Adrenal gland (tissue), 12 donors: ENCODE measurements around the gene SLC29A1. TPM values are rescaled to one million over a fixed set of nuclear protein-coding genes. Genes with fewer than 3 reads are reported as not detected.

Experiments used
- DNase-seq, 7 donors: peaks; one replicate each; pipeline ENCODE4 v3.0.0-alpha.2; 2019 to 2020
- H3K27ac ChIP-seq, 5 donors: fragments of 200-600 bp; sonication (generic) in 4 of 5; 1 replicate in 3 of 5; 2 replicates in 2 of 5; pipeline versions ENCODE4 v1.5.1 to v1.8.0; 2016 to 2020; ENCODE audit warnings: mild to moderate bottlenecking in 1 of 5
- H3K27me3 ChIP-seq: fragments of 200-600 bp; 2 replicates; pipeline ENCODE4 v1.8.0; 2021
- H3K36me3 ChIP-seq, 2 donors: fragments of 200-600 bp; replicated peaks in 1 of 2; 1 replicate in 1 of 2; 2 replicates in 1 of 2; pipeline versions ENCODE4 v1.5.1 to v1.8.0; 2018 to 2022
- H3K4me1 ChIP-seq, 2 donors: fragments of 200-600 bp; replicated peaks in 1 of 2; 1 replicate in 1 of 2; 2 replicates in 1 of 2; pipeline versions ENCODE4 v1.5.1 to v1.8.0; 2018 to 2021
- H3K4me3 ChIP-seq, 4 donors: fragments of 200-600 bp; sonication (generic) in 3 of 4; one replicate each; pipeline ENCODE4 v1.5.1; 2016 to 2018
- H3K9me3 ChIP-seq, 3 donors: fragments of 200-600 bp; sonication (generic) in 1 of 3; replicated peaks in 1 of 3; 1 replicate in 2 of 3; 2 replicates in 1 of 3; pipeline versions ENCODE4 v1.5.1 to v1.8.0; 2016 to 2021
- CTCF ChIP-seq, 6 experiments: fragments of 450-650 bp in 4 of 6; fragments of 200-600 bp in 2 of 6; sonication (generic) in 1 of 6; IDR thresholded peaks; 1 replicate in 5 of 6; 2 replicates in 1 of 6; pipeline versions ENCODE4 v1.5.1 to v1.8.0; 2016 to 2021; ENCODE audit warnings: antibody characterized with exemption in 6 of 6, mild to moderate bottlenecking in 2 of 6, moderate library complexity in 1 of 6
- POLR2A ChIP-seq, 2 donors: fragments of 450-650 bp; IDR thresholded peaks; one replicate each; pipeline ENCODE4 v1.6.1; 2017; ENCODE audit warnings: antibody characterized with exemption in 2 of 2, mild to moderate bottlenecking in 2 of 2, moderate library complexity in 1 of 2
- WGBS, 4 donors: extraction: QIAGEN DNeasy Blood & Tissue Kit in 2 of 4; methylation state at CpG; one replicate each; pipeline versions ENCODE4 v1.1.5 to v1.1.7; 2013 to 2017; 5-methylcytosine and 5-hydroxymethylcytosine counted together
- intact Hi-C, 2 donors: fragments of 100-400 bp; cut with DNase I; formaldehyde crosslinking; loops; one replicate each; pipeline versions ENCODE4 v1.14.1 to v1.15.0; 2022 to 2023
- polyA plus RNA-seq, 3 donors: library from polyadenylated mRNA; stranded (reverse); fragments of 200-250 nt in 2 of 3; fragments of 350-450 nt in 1 of 3; fragmentation: Illumina TruSeq in 1 of 3; extraction: RNeasy Lipid Tissue Mini Kit (QIAGEN cat#74804) in 1 of 3; gene quantifications; one replicate each; pipeline ENCODE4 v1.2.3, GENCODE V29; 2013 to 2014
- total RNA-seq, 9 donors: library from RNA; depleted of rRNA in 4 of 9; stranded (reverse); fragments of >200 nt in 4 of 9; fragments of 120-200 nt in 1 of 9; fragmentation: NEBNext Ultra II Directional in 1 of 9; extraction: Animal tissue kit (Norgen Biotek cat#: 25700) in 1 of 9; gene quantifications; one replicate each; pipeline versions ENCODE4 v1.1.0 to v1.2.4, GENCODE V29; 2013 to 2023
- donor health status: healthy with polysubstance abuse.
- donor health status: Bipolar disorder and iron deficiency.
- donor health status: DM: yes; HTN: yes; CAD: no.
- donor health status: DM: no; HTN: no; CAD: no.
- donor health status: DM: no; HTN: no; CAD: no.
- donor health status: DM: yes; HTN: yes; CAD: no.

Gene SLC29A1
- total and polyA plus RNA-seq, 12 donors = 48.6 to 356 (median 134) TPM

GRCh38 chr6:44265722-44266233 lies 42.4 kb downstream of the SLC29A1 start:
- TF ChIP-seq POLR2A (IDR thresholded peaks at IDR 0.05) = no peak
- no peak for TF ChIP-seq CTCF (IDR thresholded peaks at IDR 0.05)
- peak overlapping the region in 3 of 5 donors; percentile 73 to 85 (median 82) for H3K27ac ChIP-seq
- 60 to 64% (median 62%) methylated on average over 17 of the region's 17 CpGs for WGBS, 4 donors

GRCh38 chr6:44266347-44266746 lies 43.0 kb downstream of the SLC29A1 start:
- peaks cover 21 to 28% of the 10 kb centered on the region in 2 donors for H3K4me1 ChIP-seq
- no peaks in the 10 kb centered on the region for H3K36me3 ChIP-seq
- no peaks in the 10 kb centered on the region for H3K9me3 ChIP-seq
- DNase-seq = no peak
- peak overlapping the region in 1 of 5 donors; percentile 82 for H3K27ac ChIP-seq
- intact Hi-C loops = no loop called here
- no peak overlapping the region for H3K4me3 ChIP-seq
- TF ChIP-seq CTCF (IDR thresholded peaks at IDR 0.05) = no peak
- no peak for TF ChIP-seq POLR2A (IDR thresholded peaks at IDR 0.05)
- WGBS, 4 donors = 64 to 78% (median 72%) methylated on average over 3 of the region's 3 CpGs
- H3K27me3 ChIP-seq = peaks cover 1% of the 10 kb centered on the region

More at GRCh38 chr6:44265722-44266233, 42.4 kb downstream of the SLC29A1 start:
- H3K4me3 ChIP-seq = peak overlapping the region in 2 of 4 donors; percentile 64 to 68
- DNase-seq = peak in 1 of 7 donors; percentile 63
- intact Hi-C loops = no loop called here
- H3K9me3 ChIP-seq = no peaks in the 10 kb centered on the region
- no peaks in the 10 kb centered on the region for H3K36me3 ChIP-seq
- H3K27me3 ChIP-seq = no peaks in the 10 kb centered on the region
- peaks cover 21 to 28% of the 10 kb centered on the region in 2 donors for H3K4me1 ChIP-seq

GRCh38 chr6:44267252-44267651 lies 43.9 kb downstream of the SLC29A1 start:
- no peak overlapping the region for H3K27ac ChIP-seq
- DNase-seq = no peak
- H3K4me1 ChIP-seq = peaks cover 21 to 27% of the 10 kb centered on the region in 2 donors
- no peaks in the 10 kb centered on the region for H3K36me3 ChIP-seq
- intact Hi-C loops = no loop called here
- 60 to 64% (median 61%) methylated on average over 9 to 10 of the region's 10 CpGs for WGBS, 4 donors
- H3K4me3 ChIP-seq = no peak overlapping the region
- TF ChIP-seq POLR2A (IDR thresholded peaks at IDR 0.05) (no peak), CTCF (IDR thresholded peaks at IDR 0.05) (no peak)
- H3K9me3 ChIP-seq = no peaks in the 10 kb centered on the region
- H3K27me3 ChIP-seq = peaks cover 9% of the 10 kb centered on the region

- peak in 6 of 7 donors; percentile 43 to 85 (median 62) for DNase-seq
- peaks cover 11% of the 10 kb centered on the region for H3K27me3 ChIP-seq
- intact Hi-C loops = loop anchor here in 1 of 2 donors (2.0 kb wide), 1 partner anchor 71 kb away; no protein-coding TSS in a partner anchor
Measured at GRCh38 chr6:44268095-44268628, 44.8 kb downstream of the SLC29A1 start.

More at GRCh38 chr6:44268095-44268628, 44.8 kb downstream of the SLC29A1 start:
- Histone ChIP-seq H3K4me1 (peaks cover 18 to 19% of the 10 kb centered on the region in 2 donors), H3K36me3 (no peaks in the 10 kb centered on the region), H3K27ac (no peak overlapping the region), H3K4me3 (no peak overlapping the region), H3K9me3 (no peaks in the 10 kb centered on the region)
- TF ChIP-seq POLR2A (IDR thresholded peaks at IDR 0.05) (no peak), CTCF (IDR thresholded peaks at IDR 0.05) (peak; percentile 83 to 94 (median 87))
- 12 to 22% (median 21%) methylated on average over 4 to 5 of the region's 5 CpGs for WGBS, 4 donors
